Measurements from ENCODE around the gene DIP2C. TPM values are rescaled to one million over a fixed set of nuclear protein-coding genes. Genes with fewer than 3 reads are reported as not detected.

The DIP2C gene
- total RNA-seq, 1 donor from 2014 or later = 18.4 TPM

- intact Hi-C loops (cut with DNase I) = no loop called here
- Histone ChIP-seq H3K9me3 (no peaks in the 10 kb centered on the region), H3K4me3 (no peak overlapping the region), H3K27ac (peak overlapping the region; percentile 48), H3K36me3 (no peaks in the 10 kb centered on the region), H3K27me3 (no peaks in the 10 kb centered on the region), H3K4me1 (peaks cover 51% of the 10 kb centered on the region)
- DNase-seq (ENCODE audit: extremely low spot score in 2 of 2) = no peak
- TF ChIP-seq CTCF (IDR thresholded peaks at IDR 0.05) (no peak), POLR2AphosphoS5 (IDR thresholded peaks at IDR 0.05; ENCODE audit: insufficient read depth in 1 of 2, low read depth in 1 of 2) (no peak), POLR2A (IDR thresholded peaks at IDR 0.05) (no peak)
Observed at GRCh38 chr10:485776-486175, 203.7 kb downstream of the DIP2C start.

DNA sequence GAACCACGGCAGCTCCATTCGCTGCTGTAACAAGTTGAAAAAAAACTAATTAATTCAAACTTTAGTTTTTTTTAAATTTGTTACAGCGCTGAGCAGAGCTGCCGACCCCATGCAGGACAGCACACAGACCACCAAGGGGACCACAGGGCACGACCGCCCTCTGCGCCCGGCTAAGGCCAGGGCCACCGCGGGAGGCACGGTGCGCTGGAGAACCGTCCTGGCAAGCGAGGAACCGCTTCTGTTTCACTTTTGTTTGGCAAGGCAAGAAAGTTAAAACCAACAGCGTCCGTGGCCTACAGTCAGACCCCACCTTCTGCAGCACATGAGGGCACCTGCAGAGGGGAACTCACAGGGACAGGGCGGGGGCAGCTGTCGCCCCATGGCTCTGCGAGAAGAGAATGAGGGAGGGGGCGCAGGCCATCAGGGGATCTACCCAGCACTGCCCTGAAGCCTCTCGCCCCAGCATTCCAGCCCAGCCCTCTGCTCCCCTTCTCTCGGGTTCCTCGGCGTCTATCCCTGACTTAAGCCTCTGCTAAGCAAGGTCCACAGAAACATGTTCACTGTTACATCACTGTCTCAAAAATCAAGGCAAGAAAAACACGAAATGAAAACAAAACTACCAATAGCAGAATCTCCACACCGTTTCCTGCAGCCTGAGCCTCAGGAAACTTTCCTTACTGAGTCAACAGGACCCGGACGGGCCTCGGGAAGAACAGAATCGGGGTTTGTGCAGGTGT lies 204.4 kb downstream of the DIP2C start:
- Histone ChIP-seq H3K36me3 (no peaks in the 10 kb centered on the region), H3K9me3 (no peaks in the 10 kb centered on the region), H3K27ac (peak overlapping the region; percentile 64), H3K27me3 (no peaks in the 10 kb centered on the region), H3K4me1 (peaks cover 45% of the 10 kb centered on the region), H3K4me3 (peak overlapping the region; percentile 38 to 43)
- TF ChIP-seq POLR2A (IDR thresholded peaks at IDR 0.05) (no peak), CTCF (IDR thresholded peaks at IDR 0.05) (no peak), POLR2AphosphoS5 (IDR thresholded peaks at IDR 0.05; ENCODE audit: insufficient read depth in 1 of 2, low read depth in 1 of 2) (no peak)
- DNase-seq (ENCODE audit: extremely low spot score in 2 of 2) = peak in 1 of 2 donors; percentile 79
- intact Hi-C loops (cut with DNase I) = no loop called here

DNA sequence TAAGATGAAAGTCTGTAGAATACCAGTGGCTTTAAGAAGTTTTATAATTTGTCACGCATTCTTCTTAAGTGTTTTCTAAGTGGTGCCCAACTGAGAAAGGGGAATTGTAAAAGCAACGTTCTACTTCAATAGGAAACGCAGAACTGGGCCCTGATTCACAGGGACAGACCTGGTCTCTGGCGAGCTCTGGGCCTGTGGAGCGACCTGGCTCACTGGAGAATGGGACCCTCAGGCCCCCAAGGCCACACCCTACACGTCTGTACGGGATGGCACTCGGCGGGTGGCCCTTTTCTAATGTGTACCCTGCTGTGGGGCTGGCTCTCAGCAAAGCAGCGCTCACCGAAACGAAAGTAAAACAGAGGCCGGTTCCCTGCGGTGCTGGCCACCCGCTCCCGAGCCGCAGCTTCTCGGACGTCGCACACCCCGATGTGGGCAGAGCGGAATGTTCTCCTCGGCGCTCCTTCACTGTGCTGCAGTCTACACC lies 205.0 kb downstream of the DIP2C start:
- TF ChIP-seq POLR2AphosphoS5 (IDR thresholded peaks at IDR 0.05; ENCODE audit: insufficient read depth in 1 of 2, low read depth in 1 of 2) (peak in 1 of 2 donors; percentile 26), POLR2A (IDR thresholded peaks at IDR 0.05) (no peak)
- no peaks in the 10 kb centered on the region for H3K27me3 ChIP-seq
- intact Hi-C loops (cut with DNase I) = no loop called here
- H3K4me3 ChIP-seq = peak overlapping the region; percentile 38 to 43
- peak overlapping the region; percentile 64 for H3K27ac ChIP-seq
- H3K4me1 ChIP-seq = peaks cover 44% of the 10 kb centered on the region
- H3K36me3 ChIP-seq = no peaks in the 10 kb centered on the region
- H3K9me3 ChIP-seq = no peaks in the 10 kb centered on the region
- peak in 1 of 2 donors; percentile 54 for DNase-seq (ENCODE audit: extremely low spot score in 2 of 2)

DNA sequence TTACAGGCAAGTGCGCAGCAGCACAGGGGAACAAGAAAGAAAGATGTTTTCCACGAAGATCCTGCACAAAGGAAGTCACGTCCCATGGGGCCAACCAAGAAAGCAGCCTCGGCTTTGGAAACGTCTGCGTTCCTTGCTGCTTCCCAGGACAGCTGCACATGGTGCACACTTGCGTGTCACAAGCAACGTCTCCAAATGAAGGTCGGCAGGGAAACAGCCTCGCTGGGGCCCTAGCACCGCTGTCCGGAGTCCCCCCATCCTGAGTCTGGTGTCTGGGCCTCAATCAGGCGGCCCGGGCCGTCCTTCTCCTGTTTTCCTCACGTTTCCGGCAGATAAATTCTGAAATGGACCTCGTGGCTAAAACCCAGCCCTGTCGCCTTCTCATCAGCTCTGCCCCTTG lies 206.2 kb downstream of the DIP2C start:
- peak in 1 of 2 donors; percentile 77 for DNase-seq (ENCODE audit: extremely low spot score in 2 of 2)
- peaks cover 49% of the 10 kb centered on the region for H3K4me1 ChIP-seq

GRCh38 chr10:482848-483247 lies 206.6 kb downstream of the DIP2C start:
- Histone ChIP-seq H3K27me3 (no peaks in the 10 kb centered on the region), H3K36me3 (no peaks in the 10 kb centered on the region), H3K27ac (no peak overlapping the region), H3K4me3 (no peak overlapping the region), H3K4me1 (peaks cover 49% of the 10 kb centered on the region), H3K9me3 (no peaks in the 10 kb centered on the region)
- no peak for TF ChIP-seq POLR2AphosphoS5 (IDR thresholded peaks at IDR 0.05; ENCODE audit: insufficient read depth in 1 of 2, low read depth in 1 of 2)
- TF ChIP-seq POLR2A (IDR thresholded peaks at IDR 0.05) = no peak
- TF ChIP-seq CTCF (IDR thresholded peaks at IDR 0.05) = no peak
- peak in 1 of 2 donors; percentile 52 for DNase-seq (ENCODE audit: extremely low spot score in 2 of 2)
- intact Hi-C loops (cut with DNase I) = no loop called here

More for the DNA sequence above, 206.2 kb downstream of the DIP2C start:
- H3K9me3 ChIP-seq = no peaks in the 10 kb centered on the region
- no peak overlapping the region for H3K27ac ChIP-seq
- no peak for TF ChIP-seq CTCF (IDR thresholded peaks at IDR 0.05)
- no peak for TF ChIP-seq POLR2A (IDR thresholded peaks at IDR 0.05)
- no peak for TF ChIP-seq POLR2AphosphoS5 (IDR thresholded peaks at IDR 0.05; ENCODE audit: insufficient read depth in 1 of 2, low read depth in 1 of 2)
- intact Hi-C loops (cut with DNase I) = no loop called here
- no peak overlapping the region for H3K4me3 ChIP-seq
- no peaks in the 10 kb centered on the region for H3K27me3 ChIP-seq
- no peaks in the 10 kb centered on the region for H3K36me3 ChIP-seq
